SK-MEL-5 (cell line): ENCODE measurements around the gene C20orf204. TPM values are rescaled to one million over a fixed set of nuclear protein-coding genes. Genes with fewer than 3 reads are reported as not detected.

Source experiments
- DNase-seq: peaks from one replicate; pipeline ENCODE4 v3.0.0-alpha.2; 2016; ENCODE audit warnings: low read depth, low spot score
- in situ Hi-C: cut with HindIII; loops from 2 replicates; pipeline ENCODE4 v1.10.0; 2016; ENCODE audit warnings: low sequenced_read_pairs, high pct_unique_total_duplicates, low pct_unique_long_range_greater_than_20kb
- total RNA-seq: library from RNA; depleted of rRNA; stranded (reverse); fragments of >200 nt; shearing (Covaris generic); gene quantifications from 2 replicates; pipeline ENCODE4 v1.2.3, GENCODE V29; 2014

C20orf204 gene
- total RNA-seq, 1 experiment from 2014 or later = 0.37 TPM

- DNase-seq = no peak
- in situ Hi-C loops = no loop called here
These were observed 27.6 kb downstream of the C20orf204 start for GRCh38 chr20:64063389-64064144.

GRCh38 chr20:64064145-64064698 is 28.2 kb downstream of the C20orf204 start:
- in situ Hi-C loops = no loop called here

GRCh38 chr20:64065062-64065973 is 29.3 kb downstream of the C20orf204 start:
- no peak for DNase-seq
- in situ Hi-C loops = no loop called here

More at GRCh38 chr20:64064145-64064698, 28.2 kb downstream of the C20orf204 start:
- DNase-seq = no peak

- in situ Hi-C loops = no loop called here
- DNase-seq = peak; percentile 63
These were observed 30.0 kb downstream of the C20orf204 start for GRCh38 chr20:64065974-64066343.

- in situ Hi-C loops = no loop called here
These were observed 31.1 kb downstream of the C20orf204 start for GRCh38 chr20:64067005-64067632.

GRCh38 chr20:64067733-64068307 is 31.8 kb downstream of the C20orf204 start:
- in situ Hi-C loops = no loop called here
- DNase-seq = no peak

More at GRCh38 chr20:64067005-64067632, 31.1 kb downstream of the C20orf204 start:
- no peak for DNase-seq

GRCh38 chr20:64068386-64069208 is 32.6 kb downstream of the C20orf204 start:
- no peak for DNase-seq
- in situ Hi-C loops = no loop called here

- in situ Hi-C loops = no loop called here
- DNase-seq = no peak
These were observed 33.2 kb downstream of the C20orf204 start for GRCh38 chr20:64069209-64069613.

GRCh38 chr20:64069614-64070243 is 33.7 kb downstream of the C20orf204 start:
- in situ Hi-C loops = no loop called here
- peak; percentile 62 for DNase-seq

- no peak for DNase-seq
- in situ Hi-C loops = no loop called here
These were observed 34.4 kb downstream of the C20orf204 start for GRCh38 chr20:64070244-64070993.

GRCh38 chr20:64071341-64072332 is 35.7 kb downstream of the C20orf204 start:
- no peak for DNase-seq
- in situ Hi-C loops = no loop called here

GRCh38 chr20:64072498-64073063 is 36.6 kb downstream of the C20orf204 start:
- no peak for DNase-seq
- in situ Hi-C loops = no loop called here

- no peak for DNase-seq
- in situ Hi-C loops = no loop called here
These were observed 37.6 kb downstream of the C20orf204 start for GRCh38 chr20:64073476-64074183.
